ENCODE results near the gene CYP11A1.

CYP11A1 gene

DNA sequence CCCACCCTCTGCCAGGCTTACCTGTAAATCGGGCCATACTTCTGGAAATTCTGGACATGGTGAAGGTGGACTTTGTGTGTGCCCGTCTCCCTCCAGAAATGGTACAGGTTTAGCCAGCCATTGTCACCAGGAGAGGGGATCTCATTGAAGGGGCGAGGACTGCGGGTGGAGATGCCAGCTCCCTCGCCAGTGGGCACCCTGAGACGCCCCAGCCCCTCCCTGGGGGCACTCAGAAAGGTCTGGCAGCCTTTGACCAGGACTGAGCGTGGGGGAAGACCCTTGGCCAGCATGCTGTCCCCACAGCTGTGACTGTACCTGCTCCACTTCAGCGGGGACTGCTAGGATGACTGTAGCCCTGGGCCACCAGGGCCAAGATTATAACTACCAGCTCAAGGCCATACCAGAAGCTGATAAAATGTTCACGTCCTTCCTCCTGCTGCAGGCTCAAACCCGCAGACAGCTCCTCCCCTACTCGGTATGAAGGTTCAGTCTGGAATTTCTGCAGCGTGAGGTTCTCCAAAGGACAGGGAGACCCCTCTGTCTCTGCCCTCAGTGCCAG, at the start of gene CYP11A1:
TSS of gene CYP11A1 (minus strand) at position 351 of the 559 bp plus-strand sequence. CDS start at position 290, 61 bp downstream.
- DNase-seq (ENCODE audit: low read depth in 2 of 2) = no peak

DNA sequence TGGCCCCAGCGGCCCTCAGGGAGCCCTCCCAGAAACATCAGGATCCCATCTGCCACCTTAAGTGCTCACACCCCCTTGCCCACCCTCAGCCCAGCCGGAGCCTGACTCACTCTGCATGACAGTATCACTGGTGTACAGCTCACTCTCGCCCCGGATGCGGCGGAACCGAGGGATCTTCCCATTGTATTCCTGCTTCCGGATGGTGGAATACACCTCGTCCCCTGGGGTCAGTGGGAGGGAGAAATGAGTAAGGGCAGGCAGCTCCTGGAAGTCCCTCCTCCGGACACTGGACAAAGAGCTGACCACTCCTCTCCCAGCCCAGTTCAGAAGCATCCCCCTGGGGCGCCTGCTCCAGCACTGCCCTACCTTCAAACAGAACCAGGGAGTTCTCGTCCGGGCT, 49.8 kb upstream of the CYP11A1 start:
- DNase-seq (ENCODE audit: low read depth in 2 of 2) = no peak

DNA sequence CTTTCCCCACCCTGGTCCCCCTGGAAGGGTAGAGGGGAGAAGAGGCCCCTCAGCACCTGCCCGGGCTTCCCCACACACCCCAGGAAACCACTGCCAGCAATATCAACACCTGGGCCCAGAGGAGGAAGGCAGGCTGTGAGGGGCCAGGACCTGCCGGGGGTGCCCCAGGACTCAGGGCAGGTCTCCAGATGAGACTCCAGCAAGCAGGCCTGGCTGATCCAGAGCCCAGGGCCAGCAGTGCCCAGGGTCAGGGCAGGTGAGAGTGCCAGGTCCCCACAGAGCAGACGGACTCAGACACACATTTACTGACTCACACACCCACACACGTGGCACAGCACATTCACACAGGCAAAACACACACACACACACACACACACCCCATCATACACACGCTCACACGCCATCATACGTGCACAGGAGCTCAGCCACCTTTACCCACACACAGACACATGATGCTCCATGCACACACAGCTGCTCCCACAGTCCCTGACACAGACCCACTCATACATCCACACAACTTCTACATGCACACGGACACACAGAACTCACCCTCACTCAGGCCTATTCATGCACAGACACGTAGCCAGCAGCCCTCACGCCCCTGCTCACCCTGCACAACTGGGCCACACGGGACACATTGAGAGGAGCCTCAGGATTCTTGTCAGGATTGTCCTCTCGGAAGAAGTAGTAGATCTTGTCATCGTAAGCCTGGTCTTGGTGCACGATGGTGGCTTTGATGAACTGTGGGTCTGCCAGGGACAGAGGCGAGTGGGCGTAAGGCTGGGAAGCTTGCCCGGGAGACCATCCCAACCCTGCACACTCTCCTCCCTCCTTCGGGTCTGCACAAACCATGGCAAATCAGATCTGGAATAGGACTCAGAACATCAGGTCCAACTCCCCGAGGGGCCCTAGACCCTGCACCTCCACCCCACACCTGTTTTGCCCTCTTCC, 48.8 kb upstream of the CYP11A1 start:
- DNase-seq (ENCODE audit: low read depth in 2 of 2) = no peak

DNA sequence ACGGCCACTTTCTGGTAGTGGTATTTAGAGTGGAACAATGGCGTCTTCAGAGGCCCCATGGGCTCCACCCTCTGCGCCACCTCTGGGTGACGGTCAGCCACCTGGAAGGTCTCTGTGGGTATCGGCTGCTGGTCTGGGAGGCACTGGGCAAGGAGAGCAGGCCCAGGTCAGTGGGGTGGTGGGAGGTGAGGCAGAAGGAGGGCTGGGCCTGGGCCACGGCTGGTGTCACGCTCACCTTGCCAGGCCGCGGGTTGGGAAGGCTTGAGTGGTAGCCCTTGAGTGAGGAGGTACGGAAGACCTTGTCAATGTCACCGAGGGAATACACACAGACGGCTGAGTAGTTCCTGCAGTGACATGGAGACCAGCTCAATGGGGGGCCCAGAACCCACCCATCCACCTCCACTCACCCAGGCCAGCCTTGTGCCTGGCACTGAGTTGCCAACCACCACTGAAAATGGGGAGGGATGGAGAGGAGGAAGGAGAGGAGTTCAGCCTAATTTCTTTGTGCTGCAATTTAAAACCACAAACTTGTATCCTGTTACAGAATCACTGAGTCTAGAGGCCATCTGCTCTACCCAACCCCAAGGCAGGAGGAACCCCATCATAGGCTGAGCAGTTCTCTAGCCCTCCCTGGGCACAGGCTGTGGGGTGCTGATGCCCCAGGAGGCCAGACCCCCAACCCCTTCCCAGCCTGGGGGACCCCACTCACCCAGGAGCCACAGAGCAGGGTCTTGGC, 47.3 kb upstream of the CYP11A1 start:
- no peak for DNase-seq (ENCODE audit: low read depth in 2 of 2)

DNA sequence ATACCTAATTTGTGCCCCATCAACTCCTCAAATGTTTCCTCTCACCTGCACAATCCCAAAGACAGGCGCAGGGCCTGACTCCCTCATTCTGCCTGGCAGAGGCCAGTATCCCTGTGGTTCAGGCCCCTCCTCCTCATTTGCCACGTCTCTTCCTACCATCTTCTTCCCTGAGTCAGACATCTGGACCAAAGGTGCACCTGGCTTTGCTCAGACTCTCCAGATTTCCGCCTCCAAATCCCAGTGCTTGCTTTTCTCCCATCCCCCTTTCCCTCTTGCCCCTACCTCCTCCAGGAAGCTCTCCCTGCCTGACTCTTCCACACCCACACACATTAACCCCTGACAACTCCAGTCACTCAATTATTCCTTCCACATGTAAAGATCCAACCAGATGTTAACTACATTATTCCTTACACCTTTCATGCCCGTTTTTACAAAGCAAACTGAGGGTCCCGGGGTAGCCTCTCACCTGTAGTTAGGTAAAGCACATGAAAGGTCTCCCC, 46.7 kb upstream of the CYP11A1 start:
- DNase-seq (ENCODE audit: low read depth in 2 of 2) = no peak

DNA sequence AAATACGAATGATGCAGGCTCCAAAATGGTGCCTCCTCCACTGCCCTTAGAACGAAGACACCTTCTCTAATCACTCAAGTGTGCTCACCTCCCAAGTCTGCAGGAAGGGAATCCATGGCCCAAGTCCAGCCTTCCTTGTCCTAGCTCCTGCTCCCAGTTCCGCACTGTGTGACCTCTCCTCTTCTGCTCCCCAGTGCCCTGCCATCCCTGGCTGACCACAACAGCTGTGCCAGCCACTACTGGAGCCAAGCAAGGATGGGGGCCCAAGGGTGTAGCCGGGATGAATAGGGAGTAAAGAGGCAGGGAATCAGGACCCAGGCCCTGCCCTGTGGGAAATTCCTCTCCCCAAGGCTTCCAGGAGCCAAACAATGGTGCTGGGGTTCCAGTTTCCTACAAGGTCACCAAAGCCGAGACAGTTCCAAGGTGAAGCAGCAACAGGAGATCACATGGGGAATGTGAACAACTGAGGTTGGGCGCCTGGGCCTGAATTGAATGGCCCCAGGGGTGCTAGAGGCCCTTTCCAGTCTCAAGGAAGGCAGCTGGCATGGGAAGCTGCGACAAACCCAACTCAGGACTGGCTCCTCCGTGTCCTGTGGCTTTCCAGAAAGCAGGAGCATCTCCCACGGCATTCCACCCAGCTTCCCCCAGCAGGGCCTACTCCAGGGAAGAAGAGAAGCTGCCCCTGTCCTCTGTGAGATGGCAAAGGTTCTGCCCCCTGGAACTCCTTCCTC, 46.1 kb upstream of the CYP11A1 start:
- no peak for DNase-seq (ENCODE audit: low read depth in 2 of 2)

DNA sequence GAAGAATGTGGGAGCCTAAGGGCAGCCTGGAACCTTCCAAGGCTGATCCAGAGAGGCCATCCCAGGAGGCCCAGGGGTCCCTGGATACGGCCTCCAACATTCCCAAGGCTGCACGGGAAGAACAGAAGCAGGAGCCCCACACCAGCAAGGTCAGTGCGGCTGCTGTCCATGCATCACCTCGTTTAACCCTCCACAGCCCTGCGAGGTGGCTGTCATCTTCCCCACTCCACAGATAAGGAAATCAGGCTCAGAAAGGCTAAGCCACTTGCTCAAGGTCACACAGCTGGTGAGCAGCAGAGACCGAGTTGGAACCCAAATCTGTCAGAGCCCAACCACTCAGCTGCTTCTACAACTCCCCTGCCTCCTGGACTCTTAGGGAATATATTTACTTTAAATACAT, 44.7 kb upstream of the CYP11A1 start:
- DNase-seq (ENCODE audit: low read depth in 2 of 2) = no peak

DNA sequence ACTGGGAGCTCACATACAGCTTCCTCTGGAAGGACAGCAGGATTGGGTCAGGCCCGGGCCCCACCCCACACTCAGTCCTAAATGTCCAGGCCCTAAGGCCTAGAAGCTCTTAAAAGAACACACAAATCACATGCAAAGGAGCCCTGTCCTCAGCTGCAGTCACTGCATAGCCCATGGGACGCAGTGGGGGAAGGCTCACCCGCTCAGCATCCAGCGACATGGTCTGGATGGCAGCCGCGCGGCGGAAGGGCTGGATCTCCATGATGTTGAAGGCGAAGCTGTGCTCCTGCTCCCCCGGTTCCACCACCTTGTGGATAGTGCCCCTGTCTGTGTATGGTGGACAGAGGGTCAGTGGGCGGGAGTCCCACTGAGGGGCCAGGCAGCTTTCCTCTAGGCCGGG, 44.2 kb upstream of the CYP11A1 start:
- DNase-seq (ENCODE audit: low read depth in 2 of 2) = no peak

DNA sequence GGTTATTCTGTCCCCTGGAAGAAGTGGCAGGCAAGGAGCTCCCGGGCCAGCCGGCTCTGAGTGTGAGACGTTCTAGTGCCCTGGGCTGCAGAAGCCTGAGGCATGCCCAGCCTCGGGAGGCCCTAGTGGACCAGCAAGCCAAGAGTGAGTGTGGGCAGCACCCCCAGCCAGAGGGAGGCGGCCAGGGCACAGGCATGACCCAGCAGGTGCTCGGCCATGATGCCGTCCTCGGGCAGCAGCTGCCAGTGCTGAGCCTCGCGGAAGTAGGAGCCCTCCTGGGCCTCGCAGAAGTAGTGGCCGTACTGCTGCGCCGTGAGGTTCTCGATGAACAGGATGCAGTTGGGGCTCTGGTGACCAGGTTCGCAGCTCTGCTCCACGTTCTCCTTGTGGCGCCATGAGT, 43.1 kb upstream of the CYP11A1 start:
- no peak for DNase-seq (ENCODE audit: low read depth in 2 of 2)

DNA sequence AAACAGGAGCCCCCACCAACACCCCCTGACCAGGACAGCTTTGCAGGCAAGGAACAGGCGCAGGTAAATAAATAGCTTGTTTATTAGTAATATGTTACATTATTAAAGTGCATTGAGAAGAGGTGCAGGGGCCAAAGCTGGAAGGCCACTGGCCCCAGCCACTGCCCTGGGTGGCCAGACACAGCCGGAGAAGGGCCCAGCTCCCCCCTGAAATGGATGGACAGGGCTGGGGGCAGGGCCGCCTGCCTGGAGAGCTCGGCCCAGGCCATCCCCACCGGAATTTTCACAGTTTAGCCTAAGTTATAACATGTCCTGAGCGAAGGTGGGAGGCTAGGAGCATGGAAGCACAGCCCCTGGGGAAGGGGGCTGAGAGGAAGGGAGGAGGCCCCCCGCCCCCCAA, 41.8 kb upstream of the CYP11A1 start:
- DNase-seq (ENCODE audit: low read depth in 2 of 2) = no peak

DNA sequence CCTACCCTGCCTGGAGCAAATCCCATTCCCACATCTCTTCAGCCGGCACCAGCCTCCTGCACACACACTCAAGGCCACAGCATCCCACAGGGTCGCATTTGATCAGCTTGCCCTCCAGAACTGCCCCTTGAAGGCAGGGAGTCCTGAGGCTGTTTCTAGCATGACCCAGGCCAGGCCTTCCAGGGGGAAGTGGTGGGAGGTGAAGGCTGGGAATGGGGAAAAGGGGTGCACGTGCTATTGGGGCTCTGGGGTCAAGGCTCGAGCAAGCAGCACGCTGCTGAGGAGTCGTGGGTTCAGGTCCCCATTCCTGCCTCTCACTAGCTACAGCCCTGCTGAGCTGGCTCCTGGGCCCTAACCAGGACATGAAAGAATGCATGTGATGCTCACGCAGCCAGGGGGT, 41.4 kb upstream of the CYP11A1 start:
- no peak for DNase-seq (ENCODE audit: low read depth in 2 of 2)

DNA sequence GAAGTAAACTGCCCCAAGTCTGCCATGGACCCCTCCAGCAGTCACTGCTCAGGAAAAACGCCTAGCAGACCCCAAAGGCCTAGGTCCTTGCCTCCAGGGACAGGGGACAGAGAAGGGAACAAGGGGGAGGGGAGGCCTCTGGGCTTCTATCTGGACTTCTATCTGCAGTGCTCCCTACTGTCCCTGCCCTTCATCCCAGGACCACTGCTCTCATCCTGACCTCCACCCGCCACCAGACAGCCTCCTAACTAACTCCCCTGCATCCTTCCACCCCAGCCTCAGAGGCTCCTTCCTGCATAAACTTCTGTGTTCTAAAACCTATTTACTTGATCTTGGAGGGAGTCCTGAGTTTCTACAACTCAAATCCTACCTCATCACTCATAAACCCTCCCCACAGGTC, 40.9 kb upstream of the CYP11A1 start:
- no peak for DNase-seq (ENCODE audit: low read depth in 2 of 2)

DNA sequence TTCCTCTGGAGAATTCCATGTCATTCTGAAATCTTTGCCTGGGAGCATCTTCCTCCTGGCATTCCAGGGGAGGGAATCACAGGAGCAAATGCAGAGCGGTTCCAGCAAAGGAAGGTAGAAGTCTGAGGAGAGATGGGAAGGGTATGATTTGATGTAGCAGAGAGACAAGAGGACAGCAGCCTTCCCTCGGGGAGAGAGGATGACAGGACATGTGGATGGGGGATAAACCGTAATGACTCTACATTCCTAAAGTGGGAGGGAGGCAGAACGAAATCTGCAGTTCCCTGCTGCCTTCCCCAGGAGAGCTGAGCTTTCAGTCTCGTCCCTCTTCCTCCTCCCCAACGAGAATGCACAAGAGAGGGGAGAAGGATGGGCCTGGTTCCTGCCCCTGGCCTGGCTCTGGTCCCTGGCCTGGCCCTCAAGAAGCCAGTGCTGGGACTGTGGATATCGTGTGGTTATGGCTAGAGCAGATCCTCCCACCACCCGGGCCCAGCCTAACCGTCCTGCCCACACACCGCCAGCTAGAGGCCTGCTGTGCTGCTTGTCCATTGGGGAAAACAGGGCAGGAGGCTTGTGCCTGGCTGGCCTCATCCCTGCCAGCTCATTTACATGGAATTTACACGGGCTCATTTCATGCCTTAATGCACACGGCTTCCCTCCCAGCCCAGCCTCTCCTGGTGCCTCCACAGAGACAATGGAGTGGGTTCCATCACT, 39.7 kb upstream of the CYP11A1 start:
- no peak for DNase-seq (ENCODE audit: low read depth in 2 of 2)

DNA sequence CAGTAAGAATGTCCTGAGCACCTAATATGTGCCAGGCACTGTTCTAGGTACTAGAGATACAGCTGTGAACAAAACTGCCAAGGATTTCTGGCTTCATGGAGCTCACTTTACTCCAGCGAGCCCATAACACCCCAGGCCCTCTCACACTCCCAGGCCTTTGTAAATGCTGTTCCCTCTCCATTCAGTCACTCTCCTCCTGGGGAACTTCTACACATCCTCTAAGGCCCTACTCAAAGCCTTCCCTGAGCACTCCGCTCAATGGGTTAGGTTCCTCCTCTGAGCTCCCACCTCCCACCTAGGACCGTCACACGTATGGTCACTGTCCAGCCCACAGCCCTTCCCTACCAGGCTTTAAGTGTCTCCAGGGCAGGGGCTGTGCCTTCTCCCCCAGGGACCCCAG, 39.1 kb upstream of the CYP11A1 start:
- DNase-seq (ENCODE audit: low read depth in 2 of 2) = no peak

DNA sequence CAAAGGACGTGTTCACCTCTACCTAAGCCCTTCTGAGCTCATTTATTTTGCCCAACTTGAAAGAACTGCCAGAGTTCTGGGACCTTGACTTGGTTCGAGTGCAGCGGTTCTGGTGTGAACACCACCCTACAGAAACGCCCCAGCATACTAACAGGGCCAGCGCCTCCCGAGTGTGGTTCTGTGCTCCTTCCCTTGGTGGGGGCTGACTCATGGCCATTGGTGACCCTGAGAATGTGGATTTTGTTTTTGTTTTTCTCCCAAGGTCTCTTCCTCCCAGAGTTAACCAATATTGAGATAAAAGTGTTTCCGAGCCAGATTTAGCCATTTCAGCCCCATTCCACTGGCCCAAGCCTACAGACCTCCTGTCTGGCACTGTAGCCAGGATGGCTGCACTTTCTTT, 38.4 kb upstream of the CYP11A1 start:
- DNase-seq (ENCODE audit: low read depth in 2 of 2) = no peak

DNA sequence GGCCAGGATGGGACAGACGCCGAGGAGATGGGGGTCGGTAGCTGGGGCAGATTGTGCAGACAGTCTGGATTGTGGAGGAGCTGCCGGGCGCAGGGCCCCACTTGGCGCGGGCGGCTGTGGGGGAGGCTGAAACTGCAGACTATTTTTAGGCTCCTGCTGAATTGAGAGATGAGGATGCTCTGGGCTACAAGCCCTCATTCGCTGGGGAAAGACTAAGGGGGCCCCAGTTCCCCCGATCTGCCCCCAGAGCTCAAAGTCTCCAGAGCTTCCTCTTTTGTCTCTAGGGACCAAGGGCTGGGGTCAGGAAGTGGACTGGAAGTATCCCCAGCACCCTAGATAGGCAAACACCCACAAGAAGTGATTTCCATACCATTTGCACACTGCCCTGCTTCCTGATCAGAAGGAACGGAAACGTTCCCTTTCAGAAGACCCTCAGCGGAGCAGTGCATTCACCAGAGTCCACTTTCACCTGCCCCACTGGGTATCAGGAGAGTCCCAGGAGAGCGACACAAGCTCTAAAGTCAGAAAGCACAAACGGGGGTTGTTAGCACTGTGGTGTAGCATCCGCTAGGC, 36.6 kb upstream of the CYP11A1 start:
- no peak for DNase-seq (ENCODE audit: low read depth in 2 of 2)

DNA sequence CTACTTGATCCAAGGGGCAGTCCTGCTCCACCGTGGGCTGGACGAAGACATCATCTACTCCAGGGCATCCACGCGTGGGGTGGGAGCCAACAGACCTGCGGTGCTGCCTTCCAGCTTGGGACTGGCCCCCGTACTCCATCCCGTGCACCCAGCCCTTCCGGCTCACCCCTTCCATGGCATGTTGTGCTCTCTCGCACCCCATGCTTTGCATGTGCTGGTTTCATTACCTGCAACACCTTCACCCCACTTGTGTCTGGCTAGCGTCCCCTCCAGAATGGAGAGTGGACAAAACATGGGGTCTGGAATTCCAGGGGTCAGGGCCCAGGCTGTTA, 36.1 kb upstream of the CYP11A1 start:
- no peak for DNase-seq (ENCODE audit: low read depth in 2 of 2)

DNA sequence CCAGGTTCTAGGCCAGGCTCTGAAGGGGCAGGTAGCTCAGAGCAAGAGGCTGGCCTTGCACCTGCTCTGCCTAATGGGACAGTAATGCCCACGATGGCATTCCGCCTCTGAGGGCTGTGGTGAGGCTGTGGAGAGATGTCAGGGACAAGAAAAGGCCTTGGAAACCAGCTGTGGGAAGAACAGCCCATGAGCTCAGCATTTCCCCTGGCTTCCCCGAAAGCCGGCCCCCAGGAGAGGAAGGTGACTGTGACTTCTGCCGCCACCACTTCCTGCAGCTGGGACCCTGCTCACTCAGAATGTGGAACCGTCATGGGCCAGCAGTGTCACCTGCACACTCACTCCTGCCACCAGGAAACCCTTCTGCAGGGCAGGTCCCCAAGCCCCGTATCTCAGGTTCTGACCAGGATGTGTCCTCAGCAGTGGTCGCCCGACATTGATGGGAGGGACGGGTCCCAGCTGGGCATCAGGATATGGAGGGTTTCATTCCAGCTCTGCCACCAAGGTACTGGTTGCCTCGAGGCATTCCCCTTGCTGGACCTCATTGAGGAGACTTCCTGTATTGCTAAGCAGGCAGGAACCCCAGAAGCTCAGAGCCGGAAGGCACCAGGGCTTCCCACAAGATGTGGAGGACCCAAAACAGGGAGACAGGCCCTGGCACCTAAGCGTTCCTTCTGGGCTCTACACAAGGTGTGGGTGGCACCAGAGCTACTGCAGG, 35.6 kb upstream of the CYP11A1 start:
- peak in 1 of 2 donors; percentile 82 for DNase-seq (ENCODE audit: low read depth in 2 of 2)

DNA sequence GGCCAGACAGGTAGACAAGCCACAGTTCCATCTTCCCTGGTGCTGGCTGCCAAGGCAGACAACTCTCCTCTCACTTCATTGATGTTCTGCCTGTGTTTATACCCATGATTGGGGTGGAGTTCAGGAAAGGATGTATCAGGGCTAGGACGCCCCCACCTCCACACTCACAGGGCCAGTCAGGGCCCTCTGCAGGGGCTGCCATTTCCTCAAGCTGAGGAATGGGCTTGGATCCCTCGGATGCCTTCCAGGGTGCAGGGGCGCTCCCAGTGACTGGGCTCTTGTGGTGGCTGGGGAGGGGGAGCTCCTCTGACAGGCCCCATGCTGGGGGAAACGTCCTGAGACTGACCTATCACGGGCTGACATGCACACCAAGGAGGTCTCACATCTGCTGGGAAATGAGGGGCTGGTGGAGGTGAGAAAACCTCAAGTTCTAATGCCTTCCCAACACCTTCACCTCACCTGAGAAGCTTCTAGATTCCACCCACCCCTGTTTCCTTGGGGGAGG, 34.9 kb upstream of the CYP11A1 start:
- no peak for DNase-seq (ENCODE audit: low read depth in 2 of 2)

All from activated CD4-positive, alpha-beta T cell treated with anti-CD3 and anti-CD28 coated beads for 24 hours (primary cell).